Measurements from ENCODE around the gene BICD2.

- TF ChIP-seq CTCF (conservative IDR thresholded peaks at IDR 0.05) (no peak), EZH2 (IDR thresholded peaks at IDR 0.05; ENCODE audit: low read depth) (no peak)
These were observed 97.6 kb downstream of the BICD2 start for GRCh38 chr9:92666912-92667532.

Data from PC-9 (cell line).